ES-I3 (cell line): ENCODE results near the gene TNS1.

Source experiments
- H3K36me3 ChIP-seq: 2 replicates; pipeline ENCODE4 v1.6.1; 2013; ENCODE audit warnings: mild to moderate bottlenecking, low read length, control low read depth, moderate library complexity; ENCODE audit not compliant: insufficient read depth
- H3K4me1 ChIP-seq: 2 replicates; pipeline ENCODE4 v1.6.1; 2013; ENCODE audit warnings: mild to moderate bottlenecking, control low read depth, low read length; ENCODE audit not compliant: insufficient read depth
- H3K9ac ChIP-seq: 2 replicates; pipeline ENCODE4 v1.6.1; 2013; ENCODE audit warnings: low read depth, mild to moderate bottlenecking, low read length, moderate library complexity
- H3K9me3 ChIP-seq: 2 replicates; pipeline ENCODE4 v1.6.1; 2013; ENCODE audit warnings: mild to moderate bottlenecking, low read length, moderate library complexity; ENCODE audit not compliant: control insufficient read depth, insufficient read depth

Gene TNS1

GRCh38 chr2:217960351-217960750 lies 42.4 kb downstream of the TNS1 start:
- Histone ChIP-seq H3K9ac (no peak overlapping the region), H3K4me1 (peaks cover 23% of the 10 kb centered on the region), H3K9me3 (no peaks in the 10 kb centered on the region), H3K36me3 (no peaks in the 10 kb centered on the region)

GRCh38 chr2:217959723-217960122 lies 43.1 kb downstream of the TNS1 start:
- peaks cover 18% of the 10 kb centered on the region for H3K4me1 ChIP-seq
- no peak overlapping the region for H3K9ac ChIP-seq
- H3K9me3 ChIP-seq = no peaks in the 10 kb centered on the region
- H3K36me3 ChIP-seq = no peaks in the 10 kb centered on the region

- Histone ChIP-seq H3K4me1 (peaks cover 11% of the 10 kb centered on the region), H3K36me3 (no peaks in the 10 kb centered on the region), H3K9me3 (no peaks in the 10 kb centered on the region), H3K9ac (no peak overlapping the region)
Observed at GRCh38 chr2:217958884-217959225, 43.9 kb downstream of the TNS1 start.

GRCh38 chr2:217958206-217958883 lies 44.5 kb downstream of the TNS1 start:
- H3K36me3 ChIP-seq = no peaks in the 10 kb centered on the region
- H3K9ac ChIP-seq = no peak overlapping the region
- H3K4me1 ChIP-seq = peaks cover 11% of the 10 kb centered on the region
- H3K9me3 ChIP-seq = no peaks in the 10 kb centered on the region

- Histone ChIP-seq H3K9me3 (no peaks in the 10 kb centered on the region), H3K9ac (no peak overlapping the region), H3K36me3 (no peaks in the 10 kb centered on the region), H3K4me1 (peaks cover 13% of the 10 kb centered on the region)
Observed at GRCh38 chr2:217956586-217957457, 46.0 kb downstream of the TNS1 start.

GRCh38 chr2:217955881-217956493 lies 46.8 kb downstream of the TNS1 start:
- Histone ChIP-seq H3K36me3 (no peaks in the 10 kb centered on the region), H3K9me3 (no peaks in the 10 kb centered on the region), H3K4me1 (peaks cover 20% of the 10 kb centered on the region), H3K9ac (no peak overlapping the region)

- Histone ChIP-seq H3K4me1 (peaks cover 14% of the 10 kb centered on the region), H3K9me3 (no peaks in the 10 kb centered on the region), H3K36me3 (no peaks in the 10 kb centered on the region), H3K9ac (no peak overlapping the region)
Observed at GRCh38 chr2:217954971-217955740, 47.6 kb downstream of the TNS1 start.

- peaks cover 11% of the 10 kb centered on the region for H3K4me1 ChIP-seq
- H3K36me3 ChIP-seq = no peaks in the 10 kb centered on the region
- no peak overlapping the region for H3K9ac ChIP-seq
- H3K9me3 ChIP-seq = no peaks in the 10 kb centered on the region
Observed at GRCh38 chr2:217954469-217954868, 48.3 kb downstream of the TNS1 start.

GRCh38 chr2:217954051-217954450 lies 48.7 kb downstream of the TNS1 start:
- peaks cover 11% of the 10 kb centered on the region for H3K4me1 ChIP-seq
- H3K36me3 ChIP-seq = no peaks in the 10 kb centered on the region
- no peaks in the 10 kb centered on the region for H3K9me3 ChIP-seq
- no peak overlapping the region for H3K9ac ChIP-seq

GRCh38 chr2:217953531-217953932 lies 49.3 kb downstream of the TNS1 start:
- H3K36me3 ChIP-seq = no peaks in the 10 kb centered on the region
- H3K9ac ChIP-seq = no peak overlapping the region
- no peaks in the 10 kb centered on the region for H3K9me3 ChIP-seq
- peaks cover 11% of the 10 kb centered on the region for H3K4me1 ChIP-seq

- H3K36me3 ChIP-seq = no peaks in the 10 kb centered on the region
- H3K9me3 ChIP-seq = no peaks in the 10 kb centered on the region
- no peak overlapping the region for H3K9ac ChIP-seq
- H3K4me1 ChIP-seq = peaks cover 14% of the 10 kb centered on the region
Observed at GRCh38 chr2:217953011-217953481, 49.7 kb downstream of the TNS1 start.

GRCh38 chr2:217952409-217952808 lies 50.4 kb downstream of the TNS1 start:
- H3K36me3 ChIP-seq = no peaks in the 10 kb centered on the region
- H3K9ac ChIP-seq = no peak overlapping the region
- peaks cover 20% of the 10 kb centered on the region for H3K4me1 ChIP-seq

GRCh38 chr2:217951521-217952247 lies 51.1 kb downstream of the TNS1 start:
- H3K4me1 ChIP-seq = peaks cover 21% of the 10 kb centered on the region
- no peaks in the 10 kb centered on the region for H3K9me3 ChIP-seq
- no peak overlapping the region for H3K9ac ChIP-seq
- no peaks in the 10 kb centered on the region for H3K36me3 ChIP-seq

More at GRCh38 chr2:217952409-217952808, 50.4 kb downstream of the TNS1 start:
- no peaks in the 10 kb centered on the region for H3K9me3 ChIP-seq
